Measurements from ENCODE around the gene DCDC2.
A peak's percentile ranks its signal among the peaks of the same experiment; 100 is the strongest.
"Not testable (repeated sequence)": the region's sequence is repeated elsewhere in the genome, so short reads cannot be mapped to it uniquely, and the experiment has no call there.

DCDC2 gene

DNA sequence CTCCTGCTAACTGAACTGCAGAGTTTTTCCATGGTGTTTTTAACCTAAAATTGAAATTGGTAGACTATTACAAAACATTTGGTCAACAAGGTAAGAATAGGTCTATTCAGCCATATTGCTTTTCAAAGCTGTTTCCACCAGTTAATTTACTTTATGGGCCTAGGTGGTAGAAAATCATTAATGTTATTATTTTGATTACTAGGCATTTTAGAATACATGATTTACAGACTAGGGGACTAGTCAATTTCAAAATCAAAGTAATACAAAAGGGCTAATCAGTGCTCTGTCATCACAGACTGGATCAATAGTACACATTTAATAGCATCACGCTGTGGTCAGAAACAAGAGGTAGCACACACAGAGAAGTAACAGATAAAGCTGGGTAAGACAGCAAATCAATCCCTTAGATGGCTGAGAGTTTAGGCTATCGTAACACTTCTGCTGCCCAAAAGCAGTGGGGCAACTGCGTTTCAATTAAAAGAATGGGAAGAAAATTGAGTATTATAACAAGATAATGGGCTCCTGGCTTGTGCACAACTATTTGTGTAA lies 117.4 kb downstream of the DCDC2 start:
- H3K4me1 Mint-ChIP-seq = no peaks in the 10 kb centered on the region
- peaks cover 15% of the 10 kb centered on the region for H3K27me3 Mint-ChIP-seq
- H3K27ac Mint-ChIP-seq = no peak overlapping the region
- no peak overlapping the region for H3K4me3 Mint-ChIP-seq
- DNase-seq (no peak), ATAC-seq (no peak)
- H3K9me3 Mint-ChIP-seq = no peaks in the 10 kb centered on the region
- no peaks in the 10 kb centered on the region for H3K36me3 Mint-ChIP-seq (ENCODE audit: low read depth)

- no peaks in the 10 kb centered on the region for H3K36me3 Mint-ChIP-seq (ENCODE audit: low read depth)
- no peak overlapping the region for H3K27ac Mint-ChIP-seq
- H3K27me3 Mint-ChIP-seq = peaks cover 19% of the 10 kb centered on the region
- DNase-seq (no peak), ATAC-seq (no peak)
- no peak overlapping the region for H3K4me3 Mint-ChIP-seq
- H3K9me3 Mint-ChIP-seq = no peaks in the 10 kb centered on the region
- no peaks in the 10 kb centered on the region for H3K4me1 Mint-ChIP-seq
These were observed 119.2 kb downstream of the DCDC2 start for GRCh38 chr6:24238700-24239099.

- not testable (repeated sequence) for H3K4me1 Mint-ChIP-seq; H3K4me3 Mint-ChIP-seq; DNase-seq; H3K36me3 Mint-ChIP-seq (ENCODE audit: low read depth); ATAC-seq; H3K9me3 Mint-ChIP-seq; H3K27ac Mint-ChIP-seq
- peaks cover 22% of the 10 kb centered on the region for H3K27me3 Mint-ChIP-seq
These were observed 121.1 kb downstream of the DCDC2 start for GRCh38 chr6:24236779-24237178.

DNA sequence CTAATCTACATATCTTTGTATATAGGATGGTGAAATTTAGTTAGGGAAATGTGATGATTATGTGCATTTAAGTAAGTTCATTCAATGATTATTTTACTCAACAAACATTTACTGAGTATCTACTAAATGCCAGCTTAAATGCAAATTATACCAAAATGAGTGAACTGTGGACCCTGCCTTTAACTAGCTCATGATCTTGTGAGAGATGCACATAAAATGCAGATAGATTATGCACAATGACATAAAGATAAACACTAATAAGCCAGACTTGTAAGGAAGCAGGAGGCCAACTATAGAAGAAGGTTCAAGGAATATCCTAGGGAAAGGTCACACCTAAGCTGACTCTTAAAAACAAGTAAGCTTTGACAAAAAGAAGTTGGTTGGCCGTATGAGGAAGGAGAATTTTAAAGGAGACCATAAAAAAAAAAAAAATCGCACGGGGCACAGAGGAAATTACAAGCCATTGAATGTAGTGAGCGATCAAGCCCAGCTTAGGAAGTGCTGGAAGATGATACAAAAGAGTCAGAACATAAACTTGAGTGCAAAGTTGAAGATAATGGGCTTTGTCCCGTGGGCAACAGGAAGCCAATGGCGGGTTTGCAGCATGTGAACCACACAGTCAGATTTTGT lies 123.9 kb downstream of the DCDC2 start:
- Mint-ChIP-seq H3K27me3 (peaks cover 26% of the 10 kb centered on the region), H3K4me1 (peaks cover 5% of the 10 kb centered on the region), H3K9me3 (no peaks in the 10 kb centered on the region), H3K4me3 (no peak overlapping the region), H3K36me3 (ENCODE audit: low read depth) (no peaks in the 10 kb centered on the region), H3K27ac (no peak overlapping the region)
- DNase-seq (no peak), ATAC-seq (no peak)

DNA sequence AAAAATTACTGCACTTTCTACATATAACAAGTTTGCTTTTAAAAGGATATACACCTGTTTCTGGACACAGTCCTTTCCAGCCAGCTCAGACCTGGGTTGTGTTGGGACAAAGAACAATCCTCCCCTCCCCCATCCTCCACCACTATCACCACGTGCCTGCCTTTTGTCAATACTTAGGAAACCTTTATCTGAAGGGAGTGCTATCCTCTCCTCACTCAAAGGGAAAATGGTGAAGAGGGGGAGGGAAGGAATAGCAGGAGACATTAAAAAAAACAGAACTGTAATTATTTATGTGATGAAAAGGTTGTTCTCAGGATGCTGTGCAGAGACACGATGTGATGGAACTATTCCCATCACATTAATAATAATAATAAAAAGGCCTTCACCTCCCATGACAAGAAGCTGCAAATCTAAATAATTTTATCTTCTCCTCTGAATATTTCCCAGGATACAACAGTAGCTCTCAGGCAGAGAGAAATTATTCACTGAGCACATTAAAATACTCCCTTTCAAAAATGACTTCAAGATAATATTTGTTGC lies 126.4 kb downstream of the DCDC2 start:
- H3K36me3 Mint-ChIP-seq (ENCODE audit: low read depth) = no peaks in the 10 kb centered on the region
- H3K27me3 Mint-ChIP-seq = peaks cover 38% of the 10 kb centered on the region
- H3K4me1 Mint-ChIP-seq = peaks cover 13% of the 10 kb centered on the region
- H3K27ac Mint-ChIP-seq = no peak overlapping the region
- DNase-seq (no peak), ATAC-seq (no peak)
- H3K4me3 Mint-ChIP-seq = no peak overlapping the region
- H3K9me3 Mint-ChIP-seq = no peaks in the 10 kb centered on the region

DNA sequence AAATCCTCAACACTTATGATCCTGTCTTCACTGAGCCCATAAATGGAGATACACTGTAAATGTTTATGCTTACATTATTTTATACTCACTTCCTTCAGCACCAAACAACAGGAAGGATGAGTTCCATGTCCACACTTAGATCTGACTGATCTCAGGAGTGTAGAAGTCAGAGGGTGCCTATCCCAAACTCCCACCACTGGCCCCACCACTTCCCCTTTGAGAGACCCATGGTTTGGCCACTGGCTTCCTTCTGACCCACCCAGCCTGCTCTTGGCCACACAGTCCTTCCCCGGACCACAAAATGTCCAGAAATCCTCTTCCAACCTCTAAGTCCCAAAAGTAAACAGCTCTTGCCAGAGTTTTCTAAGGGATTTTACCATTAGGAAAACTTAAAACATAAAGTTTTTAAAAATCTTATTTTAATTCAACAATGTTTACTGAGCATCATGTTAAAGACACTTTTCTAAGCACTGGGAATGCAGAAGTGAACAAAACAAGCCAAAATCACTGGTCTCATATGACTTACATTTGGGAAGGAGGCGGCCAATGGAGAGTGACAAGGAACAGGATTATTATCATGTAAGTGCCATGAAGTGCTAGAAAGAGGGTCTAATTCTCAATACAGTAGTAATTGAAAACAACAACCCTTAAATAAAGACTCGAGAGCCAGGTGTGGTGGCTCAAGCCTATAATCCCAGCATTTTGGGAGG lies 128.0 kb downstream of the DCDC2 start:
- H3K4me1 Mint-ChIP-seq = peaks cover 13% of the 10 kb centered on the region
- ATAC-seq (no peak), DNase-seq (no peak)
- no peak overlapping the region for H3K4me3 Mint-ChIP-seq
- no peaks in the 10 kb centered on the region for H3K36me3 Mint-ChIP-seq (ENCODE audit: low read depth)
- peaks cover 35% of the 10 kb centered on the region for H3K27me3 Mint-ChIP-seq
- no peaks in the 10 kb centered on the region for H3K9me3 Mint-ChIP-seq
- no peak overlapping the region for H3K27ac Mint-ChIP-seq

DNA sequence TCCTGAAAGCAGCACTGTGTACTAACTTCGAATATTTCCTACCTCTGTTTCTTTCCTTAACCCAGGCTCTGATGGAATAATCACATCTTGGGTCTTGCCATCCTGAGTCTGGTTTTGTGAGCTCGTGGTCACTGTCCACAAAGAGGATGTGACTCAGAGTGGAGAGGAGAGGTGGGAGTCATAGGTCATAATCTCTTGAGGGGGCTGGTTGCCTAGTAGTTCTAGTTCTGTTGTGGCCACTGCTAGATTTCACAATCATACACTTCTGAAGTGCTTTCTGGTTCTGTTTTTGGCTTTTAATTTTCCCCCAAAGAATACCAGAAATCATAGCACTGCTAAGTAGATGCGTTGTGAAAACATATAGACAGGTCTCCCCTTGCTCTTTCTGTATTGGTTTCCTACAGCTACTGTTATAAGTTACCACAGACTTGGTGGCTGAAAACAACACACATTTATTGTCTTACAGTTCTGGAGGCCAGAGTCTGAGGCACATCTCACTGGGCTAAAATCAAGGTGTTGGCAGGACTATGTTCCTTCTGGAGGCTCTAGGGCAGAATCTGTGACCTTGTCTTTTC lies 129.1 kb downstream of the DCDC2 start:
- DNase-seq (peak; percentile 10), ATAC-seq (peak; percentile 88)
- Mint-ChIP-seq H3K4me1 (peaks cover 13% of the 10 kb centered on the region), H3K27ac (peak overlapping the region; percentile 55), H3K36me3 (ENCODE audit: low read depth) (no peaks in the 10 kb centered on the region), H3K27me3 (peaks cover 27% of the 10 kb centered on the region), H3K4me3 (no peak overlapping the region), H3K9me3 (no peaks in the 10 kb centered on the region)

DNA sequence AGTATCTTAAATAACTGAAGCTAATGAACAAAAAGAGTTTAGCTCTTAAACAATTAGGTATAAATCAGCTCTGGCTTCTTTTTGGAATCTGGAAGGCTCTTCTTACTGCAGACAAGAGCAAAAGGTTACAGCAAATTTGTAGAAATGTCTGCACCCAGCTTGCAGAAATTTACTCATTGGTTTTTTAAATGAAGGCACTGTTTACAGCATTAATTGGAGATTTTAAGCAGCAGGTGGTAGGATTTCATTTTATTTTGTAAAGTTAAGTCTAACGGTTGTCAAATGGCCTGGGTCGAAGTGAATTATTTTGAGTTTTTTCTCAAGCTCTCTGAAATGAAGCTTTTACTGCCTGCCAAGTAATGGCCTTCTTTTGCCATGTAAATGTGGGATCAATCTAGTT lies 129.7 kb downstream of the DCDC2 start:
- no peak for DNase-seq
- Mint-ChIP-seq H3K4me3 (no peak overlapping the region), H3K36me3 (ENCODE audit: low read depth) (no peaks in the 10 kb centered on the region), H3K27me3 (peaks cover 25% of the 10 kb centered on the region), H3K27ac (no peak overlapping the region), H3K4me1 (peaks cover 13% of the 10 kb centered on the region), H3K9me3 (no peaks in the 10 kb centered on the region)
- no peak for ATAC-seq

DNA sequence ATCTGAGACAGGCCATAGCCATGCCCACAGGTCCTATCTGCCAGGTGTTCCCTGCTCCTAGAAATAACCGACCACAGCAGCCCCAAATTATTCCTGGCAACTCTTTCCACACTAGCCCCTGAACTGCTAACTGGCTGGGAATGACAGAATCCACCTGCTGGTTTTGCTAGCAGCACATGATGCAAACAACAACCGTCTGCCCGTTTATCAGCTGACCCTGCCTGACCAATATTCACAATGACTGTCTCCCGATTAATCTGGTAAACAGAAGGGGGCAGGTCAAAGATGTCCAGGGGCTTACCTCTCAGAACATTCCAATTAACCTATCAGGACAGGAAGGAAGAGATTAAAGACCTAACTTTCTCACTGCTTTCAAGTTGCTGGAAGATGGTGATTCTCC lies 130.3 kb downstream of the DCDC2 start:
- Mint-ChIP-seq H3K27me3 (peaks cover 24% of the 10 kb centered on the region), H3K4me1 (peaks cover 13% of the 10 kb centered on the region), H3K4me3 (no peak overlapping the region), H3K27ac (no peak overlapping the region), H3K9me3 (no peaks in the 10 kb centered on the region), H3K36me3 (ENCODE audit: low read depth) (no peaks in the 10 kb centered on the region)
- DNase-seq = no peak
- ATAC-seq = no peak

DNA sequence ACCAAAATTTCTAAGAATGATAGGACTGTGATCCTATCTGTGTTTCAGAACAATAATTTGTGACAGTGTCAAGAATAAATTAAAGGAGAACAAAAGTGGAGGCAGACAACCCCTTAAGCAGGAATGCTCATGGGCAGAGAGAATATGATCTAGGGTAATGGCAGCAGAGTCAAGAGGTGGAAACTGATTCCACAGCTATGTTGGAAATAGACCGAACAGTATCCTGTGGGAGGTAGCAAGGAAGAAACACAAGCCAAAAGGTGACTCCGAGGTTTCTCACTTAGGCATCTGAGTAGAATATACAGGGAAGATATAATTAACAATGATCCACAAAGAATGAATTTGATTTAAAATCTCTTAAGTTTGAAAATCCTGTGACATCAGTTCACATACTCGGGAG lies 131.3 kb downstream of the DCDC2 start:
- ATAC-seq = no peak
- no peaks in the 10 kb centered on the region for H3K9me3 Mint-ChIP-seq
- H3K4me3 Mint-ChIP-seq = no peak overlapping the region
- no peak for DNase-seq
- no peaks in the 10 kb centered on the region for H3K36me3 Mint-ChIP-seq (ENCODE audit: low read depth)
- H3K27me3 Mint-ChIP-seq = peaks cover 25% of the 10 kb centered on the region
- H3K4me1 Mint-ChIP-seq = peaks cover 16% of the 10 kb centered on the region
- no peak overlapping the region for H3K27ac Mint-ChIP-seq

GRCh38 chr6:24225838-24226237 lies 132.0 kb downstream of the DCDC2 start:
- H3K9me3 Mint-ChIP-seq = no peaks in the 10 kb centered on the region
- H3K4me3 Mint-ChIP-seq = no peak overlapping the region
- ATAC-seq (no peak), DNase-seq (no peak)
- no peak overlapping the region for H3K27ac Mint-ChIP-seq
- peaks cover 16% of the 10 kb centered on the region for H3K4me1 Mint-ChIP-seq
- peaks cover 23% of the 10 kb centered on the region for H3K27me3 Mint-ChIP-seq
- no peaks in the 10 kb centered on the region for H3K36me3 Mint-ChIP-seq (ENCODE audit: low read depth)

DNA sequence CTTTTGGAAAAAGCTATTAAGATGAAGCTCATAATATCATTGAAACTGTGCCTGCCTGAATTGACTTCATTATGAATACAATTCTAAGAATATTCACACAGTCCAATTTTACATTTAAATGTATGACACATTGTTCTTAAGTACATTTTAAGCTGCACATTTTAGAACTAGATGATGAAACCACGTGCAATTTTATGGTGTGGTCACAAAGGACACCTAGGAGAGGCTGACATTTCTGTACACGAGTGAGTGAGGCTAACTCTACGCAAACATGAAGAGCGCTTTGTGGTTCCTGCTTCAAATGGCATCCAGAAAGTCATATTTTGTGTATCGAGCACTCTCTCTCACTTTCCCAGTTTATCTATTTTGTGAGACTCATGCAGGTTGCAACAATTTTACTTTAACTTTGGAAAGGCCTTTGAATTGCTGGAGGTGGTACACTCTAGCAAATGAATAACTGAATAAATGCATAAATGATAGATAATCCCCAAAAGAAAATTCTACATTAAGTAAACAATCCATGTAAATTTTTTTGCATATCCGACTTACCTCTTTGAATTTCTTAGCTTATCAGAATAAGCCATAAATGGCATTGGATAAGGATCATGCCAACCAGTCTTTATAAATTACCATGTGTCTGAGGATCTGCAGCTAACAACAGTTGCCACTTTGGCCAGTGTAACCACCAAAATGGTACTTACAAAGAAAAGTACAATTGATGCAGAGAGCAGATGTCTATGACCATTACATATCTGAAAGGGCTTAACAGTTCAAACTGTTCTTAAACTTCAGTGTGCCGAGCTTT lies 134.5 kb downstream of the DCDC2 start:
- Mint-ChIP-seq H3K27ac (no peak overlapping the region), H3K9me3 (no peaks in the 10 kb centered on the region), H3K36me3 (ENCODE audit: low read depth) (no peaks in the 10 kb centered on the region), H3K4me1 (peaks cover 5% of the 10 kb centered on the region), H3K4me3 (no peak overlapping the region), H3K27me3 (peaks cover 22% of the 10 kb centered on the region)
- DNase-seq = no peak
- no peak for ATAC-seq

GRCh38 chr6:24219670-24220069 lies 138.2 kb downstream of the DCDC2 start:
- Mint-ChIP-seq H3K36me3 (ENCODE audit: low read depth) (no peaks in the 10 kb centered on the region), H3K9me3 (no peaks in the 10 kb centered on the region), H3K4me3 (no peak overlapping the region), H3K4me1 (peaks cover 3% of the 10 kb centered on the region), H3K27ac (no peak overlapping the region), H3K27me3 (peaks cover 7% of the 10 kb centered on the region)
- ATAC-seq (no peak), DNase-seq (no peak)

DNA sequence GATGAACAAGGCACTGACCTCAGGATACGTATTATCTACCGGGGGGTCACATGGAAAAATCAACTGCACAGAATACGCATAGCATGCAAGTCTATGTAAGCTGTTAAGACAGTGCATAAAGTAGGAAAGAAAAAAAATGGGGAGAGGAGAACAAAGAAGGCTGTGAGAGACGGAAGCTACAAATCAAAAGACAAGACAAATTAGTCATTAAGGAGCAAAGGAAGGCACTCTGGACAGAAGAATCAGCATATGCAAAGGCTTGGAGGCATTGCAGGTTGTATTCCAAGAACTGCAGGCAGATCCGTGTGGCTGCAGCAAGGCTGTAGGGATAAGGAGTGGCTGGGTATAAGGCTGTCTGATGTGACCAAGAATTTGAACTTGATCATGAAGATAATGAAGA lies 142.9 kb downstream of the DCDC2 start:
- DNase-seq = no peak
- Mint-ChIP-seq H3K27ac (no peak overlapping the region), H3K4me3 (no peak overlapping the region), H3K9me3 (no peaks in the 10 kb centered on the region), H3K36me3 (ENCODE audit: low read depth) (no peaks in the 10 kb centered on the region), H3K4me1 (no peaks in the 10 kb centered on the region), H3K27me3 (peaks cover 1% of the 10 kb centered on the region)
- ATAC-seq = no peak
